Activated CD8-positive, alpha-beta memory T cell treated with anti-CD3 and anti-CD28 coated beads, Interleukin-2, amount 50 U/mL, for 24 hours (primary cell): ENCODE data around the gene TTLL9.

Experiments
- DNase-seq: peaks from one replicate; pipeline ENCODE4 v3.0.0-alpha.2; 2020; ENCODE audit errors: extremely low read depth

TTLL9 gene

DNA sequence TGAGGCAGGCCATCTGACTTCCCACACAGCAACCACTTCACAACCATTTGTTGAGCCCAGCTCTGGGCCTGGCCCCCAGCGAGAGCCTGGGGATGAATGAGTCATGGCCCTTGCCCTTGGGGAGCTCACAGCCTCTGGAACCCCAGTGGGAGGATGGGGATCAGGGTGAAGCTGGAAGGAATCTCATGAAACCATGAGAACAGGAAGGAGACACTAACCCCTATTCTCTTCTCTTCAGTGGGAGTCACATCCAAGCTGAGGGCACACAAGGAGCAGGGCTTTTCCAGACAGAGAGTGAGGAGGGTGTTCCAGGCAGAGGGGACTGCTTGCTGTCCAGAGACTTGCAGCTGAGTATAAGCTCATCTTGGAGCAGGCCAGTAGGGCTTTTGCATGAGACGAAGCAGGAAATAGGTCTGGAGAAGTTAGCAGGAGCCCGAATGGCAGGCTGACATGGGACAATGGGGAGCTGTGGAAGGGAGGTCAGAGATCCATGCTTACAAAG is 32.5 kb upstream of the TTLL9 start:
- DNase-seq, result no peak

DNA sequence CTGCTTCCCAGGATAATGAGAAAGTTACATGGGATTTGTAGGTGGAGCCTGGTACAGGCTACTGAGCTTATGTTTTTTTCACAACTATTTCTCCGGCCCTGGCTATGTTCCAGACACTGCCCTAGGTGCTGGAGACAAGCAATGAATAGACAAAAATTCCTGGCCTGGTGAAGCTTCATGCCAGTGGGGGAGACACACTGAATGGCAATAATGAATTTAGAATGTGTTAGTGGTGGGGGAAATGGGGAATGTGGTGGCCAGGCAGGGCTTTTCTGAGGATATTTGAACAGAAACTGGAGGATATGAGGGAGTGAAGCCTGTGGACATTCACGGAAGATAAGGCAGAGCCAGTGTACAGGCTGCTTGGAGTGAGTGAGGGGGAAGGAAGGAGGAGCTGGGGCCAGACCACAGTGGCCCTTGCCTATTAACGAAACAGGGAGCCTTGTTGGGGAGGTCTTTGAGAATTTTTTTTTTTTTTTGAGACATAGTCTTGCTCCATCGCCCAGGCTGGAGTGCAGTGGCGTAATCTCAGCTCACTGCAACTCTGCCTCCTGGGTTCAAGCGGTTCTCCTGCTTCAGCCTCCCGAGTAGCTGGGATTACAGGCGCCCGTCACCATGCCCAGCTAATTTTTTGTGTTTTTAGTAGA is 31.7 kb upstream of the TTLL9 start:
- DNase-seq, result no peak

DNA sequence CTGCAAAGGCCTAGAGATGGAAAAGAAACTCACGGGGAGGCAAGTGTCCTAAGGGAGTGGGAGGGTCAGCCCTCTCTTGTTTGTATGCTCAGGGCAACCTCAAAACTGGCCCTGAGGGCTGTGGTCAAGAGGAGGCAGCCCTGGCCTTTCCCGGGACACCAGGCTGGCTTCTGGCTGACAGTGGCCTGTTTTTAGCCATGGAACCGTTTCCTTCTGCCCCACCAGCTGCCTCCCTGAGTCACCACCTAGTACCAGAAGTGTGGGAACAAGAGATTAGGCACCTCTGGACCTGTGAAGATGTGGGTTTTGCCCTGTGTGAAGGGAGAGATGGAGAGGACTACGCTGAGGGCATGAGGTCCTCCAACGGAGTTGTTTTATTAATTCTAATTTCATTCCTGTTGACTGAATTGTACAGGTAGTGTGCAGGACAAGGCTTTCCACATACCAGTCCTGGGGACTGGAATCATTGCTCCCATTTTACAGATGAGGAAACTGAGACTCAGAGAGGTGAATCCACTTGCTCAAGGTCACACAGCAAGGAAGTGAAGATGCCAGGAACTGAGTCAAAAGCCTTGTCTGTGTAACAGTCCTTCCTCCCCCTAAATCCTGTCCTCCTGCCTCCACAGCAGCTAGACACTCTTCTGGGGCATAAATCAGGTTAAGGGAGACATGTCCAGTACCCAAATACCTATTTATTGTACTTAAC is 30.5 kb upstream of the TTLL9 start:
- no peak for DNase-seq

DNA sequence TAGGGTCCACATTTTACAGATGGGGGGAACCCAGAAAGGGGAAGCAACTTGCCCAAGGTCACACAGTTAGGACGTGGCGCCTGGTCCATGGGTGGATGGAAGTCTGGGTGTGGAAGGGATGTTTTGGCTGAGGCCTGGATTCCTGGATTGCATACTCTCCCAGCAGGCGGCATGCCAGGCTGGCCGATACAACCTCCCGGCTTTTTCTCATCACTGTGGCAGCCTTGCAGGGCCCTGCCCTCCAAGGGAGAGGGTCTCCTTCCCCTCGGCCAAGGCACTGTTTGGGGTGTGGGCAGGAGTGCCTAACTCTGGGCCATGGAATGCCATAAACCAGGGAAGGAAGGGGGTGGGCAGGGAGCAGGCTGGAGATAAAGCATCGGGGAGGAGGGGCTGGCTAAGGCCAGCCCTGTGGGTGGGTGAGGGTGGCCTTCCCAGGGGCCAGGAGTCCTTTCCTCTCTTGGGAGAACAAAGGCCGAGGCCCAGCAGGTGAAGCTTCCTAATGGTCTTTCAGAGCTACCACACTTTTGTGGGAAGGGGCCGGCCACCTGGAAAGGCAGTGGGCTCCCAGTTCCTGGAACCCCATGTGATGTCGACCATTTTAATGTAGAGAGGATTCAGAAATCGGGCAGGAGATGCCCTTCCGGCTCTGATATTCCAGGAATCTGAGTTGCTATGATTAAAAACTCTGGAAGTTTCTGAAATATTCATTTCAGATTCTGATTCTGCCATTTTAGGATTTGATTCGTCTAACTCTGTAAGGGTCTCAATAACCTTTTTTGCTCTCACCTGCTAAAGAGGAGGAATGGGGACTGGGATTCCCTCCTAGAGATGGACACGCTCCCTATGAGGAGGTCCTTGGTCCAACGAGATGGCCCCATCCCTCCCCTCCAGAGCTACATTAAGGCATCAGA is 29.3 kb upstream of the TTLL9 start:
- no peak for DNase-seq

DNA sequence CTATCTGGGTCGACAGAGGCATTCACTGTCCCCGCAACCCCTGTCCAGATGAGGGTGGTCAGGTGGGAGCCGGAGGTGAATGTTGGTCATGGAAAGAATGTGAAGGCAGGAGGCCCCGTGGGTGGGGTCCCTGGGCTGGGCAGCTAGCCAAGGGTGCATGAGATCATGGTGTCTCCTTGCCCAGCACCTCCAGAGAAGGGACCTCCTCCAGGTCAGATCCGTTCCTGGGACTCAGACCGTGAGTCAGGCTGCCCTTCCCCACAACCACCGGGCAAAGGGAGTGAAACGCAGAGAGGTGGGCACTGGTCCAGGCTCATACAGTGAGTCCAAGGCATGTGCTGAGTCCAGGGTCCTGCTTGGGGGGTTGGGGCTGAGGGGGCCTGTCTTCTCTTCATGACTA is 28.5 kb upstream of the TTLL9 start:
- no peak for DNase-seq

DNA sequence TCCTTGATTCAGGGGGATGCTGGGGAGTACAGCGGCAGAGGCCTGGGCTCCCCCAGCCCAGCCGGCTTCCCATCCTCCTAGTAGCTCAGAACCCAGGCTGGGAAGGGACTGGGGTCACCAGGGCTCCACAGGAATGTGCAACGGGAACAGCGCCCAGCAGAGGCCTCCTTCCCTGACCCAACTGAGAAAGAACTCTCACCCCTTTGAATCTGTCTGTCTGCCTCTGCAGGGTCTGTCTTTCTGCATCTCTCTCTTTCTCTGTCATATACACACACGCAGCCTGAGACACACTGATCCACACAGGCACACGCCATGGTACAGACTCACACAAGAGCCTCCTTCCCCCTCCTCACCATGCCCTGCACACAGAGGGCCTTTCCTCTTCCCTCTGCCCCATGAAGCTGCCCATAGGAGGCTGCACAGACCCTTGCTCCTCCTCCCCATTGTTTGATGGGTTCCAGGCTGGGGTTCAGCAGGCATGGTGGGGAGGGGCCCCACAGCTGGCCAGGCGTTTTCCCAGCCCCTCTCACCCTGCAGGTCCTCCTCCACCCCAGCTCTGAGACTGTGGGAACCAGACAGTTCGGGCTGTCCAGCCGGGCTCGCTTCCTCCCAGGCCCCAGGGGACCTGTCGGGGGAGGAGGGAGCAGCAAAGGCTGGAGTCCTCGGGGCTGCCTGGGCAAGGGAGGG is 27.8 kb upstream of the TTLL9 start:
- DNase-seq, result no peak

DNA sequence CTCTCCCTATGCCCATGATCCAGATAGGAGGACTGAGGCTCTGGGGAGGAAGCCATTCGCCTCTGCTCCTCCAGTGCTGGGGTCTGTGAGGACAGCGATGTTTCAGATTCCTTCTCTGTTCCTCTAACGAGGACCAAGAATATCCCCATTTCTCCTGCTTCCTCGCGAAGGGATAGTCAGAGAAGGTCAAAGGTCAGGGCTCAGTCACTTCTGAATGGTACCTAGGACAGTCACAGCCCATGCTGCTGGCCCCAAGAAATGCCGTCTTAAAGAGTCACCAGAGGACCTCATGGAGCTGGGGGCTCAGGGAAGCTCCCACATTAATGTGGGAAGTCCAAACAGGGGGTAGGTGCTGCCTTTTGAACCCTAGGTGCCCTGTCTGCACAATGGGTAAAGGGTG is 27.1 kb upstream of the TTLL9 start:
- no peak for DNase-seq

DNA sequence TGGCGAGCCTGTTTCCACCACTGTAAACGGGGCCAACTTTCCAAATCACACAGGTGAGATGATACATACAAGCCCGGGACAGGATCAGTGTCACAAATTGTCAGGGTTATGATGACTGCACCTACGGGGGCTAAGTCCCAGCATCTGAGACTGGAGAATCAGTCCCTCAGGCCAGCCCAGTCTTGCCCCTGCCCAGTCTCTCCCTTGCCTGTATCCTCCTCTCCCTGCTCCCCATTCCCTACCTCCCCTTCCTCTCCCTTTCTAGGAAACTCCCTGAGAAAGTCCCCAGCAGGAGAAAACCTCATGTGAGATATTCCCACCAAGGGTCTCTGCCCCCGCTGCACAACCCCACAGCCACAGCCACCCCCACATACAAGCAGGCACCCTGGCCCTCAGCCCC is 26.6 kb upstream of the TTLL9 start:
- DNase-seq, result no peak

DNA sequence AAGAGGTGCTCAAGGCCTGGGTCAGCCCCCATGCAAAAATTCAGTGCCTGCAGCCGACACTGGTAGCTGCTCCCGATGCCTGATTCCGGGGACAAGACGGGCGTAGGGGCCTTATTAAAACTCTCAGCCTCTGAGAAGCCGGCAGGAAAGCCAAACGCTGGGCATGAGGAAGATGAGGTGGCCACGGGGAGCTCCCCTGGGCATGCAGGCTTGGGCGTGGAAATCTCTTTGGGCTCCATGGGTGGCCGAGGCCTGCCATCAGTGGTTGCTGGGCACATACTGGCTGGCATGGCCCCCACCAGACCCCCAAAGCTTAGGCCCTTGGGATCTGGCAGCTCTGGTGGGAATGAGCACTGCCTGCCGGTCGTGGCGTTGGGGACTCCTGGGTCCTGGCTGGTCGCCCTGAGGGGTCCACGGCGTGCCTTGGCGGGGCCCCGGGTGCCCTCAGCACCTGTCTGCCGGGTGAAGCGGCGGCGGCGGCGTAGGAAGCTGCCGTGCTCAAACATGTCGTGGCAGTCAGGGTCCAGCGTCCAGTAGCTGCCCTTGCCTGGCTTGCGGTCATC is 25.6 kb upstream of the TTLL9 start:
- no peak for DNase-seq

DNA sequence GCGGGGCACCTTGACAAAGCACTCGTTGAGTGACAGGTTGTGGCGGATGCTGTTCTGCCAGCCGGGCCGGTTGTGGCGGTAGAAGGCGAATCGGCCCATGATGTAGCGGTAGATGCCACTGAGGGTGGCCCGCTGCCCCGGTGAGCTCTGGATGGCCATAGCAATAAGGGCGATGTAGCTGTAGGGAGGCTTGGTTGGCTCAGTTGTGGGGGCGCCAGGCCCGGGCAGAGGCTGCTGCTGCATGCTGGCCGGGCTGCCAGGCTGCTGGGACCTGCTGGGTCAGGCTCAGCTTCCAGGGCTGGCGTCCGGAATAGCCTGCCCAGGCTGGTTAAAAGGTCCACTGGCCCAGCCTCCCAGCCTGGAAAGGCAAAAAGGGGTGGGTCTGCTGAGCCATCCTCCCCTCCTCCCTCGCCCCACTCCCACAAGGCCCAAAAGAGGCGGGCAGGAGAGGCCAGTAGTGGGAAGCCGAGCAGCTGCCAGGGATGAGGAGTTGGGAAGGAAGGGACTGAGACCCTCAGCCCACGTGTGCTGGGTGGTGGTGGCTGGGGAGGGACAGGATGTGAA is 25.1 kb upstream of the TTLL9 start, which contains the start of gene FOXS1:
Gene FOXS1 (minus strand): TSS at position 305 of the 564 bp plus-strand sequence. CDS start 62 bp downstream, at position 243.
- no peak for DNase-seq

DNA sequence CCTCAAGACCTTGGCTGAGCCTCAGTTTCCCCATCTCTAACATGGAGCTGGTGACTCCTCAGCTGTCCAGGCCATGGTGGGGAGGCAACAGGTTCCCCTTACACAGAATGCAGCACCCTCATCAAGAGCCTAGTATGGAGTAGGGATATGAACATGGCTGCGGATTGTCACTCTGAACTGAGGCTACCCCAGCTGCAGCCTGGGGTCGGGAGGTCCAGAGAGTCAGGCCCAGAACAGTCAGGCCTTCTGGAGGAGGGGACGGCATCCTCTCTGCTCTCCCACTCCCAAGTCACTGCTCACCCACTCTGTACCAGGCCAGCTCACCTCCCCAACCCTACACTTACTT is 23.7 kb upstream of the TTLL9 start:
- DNase-seq, result no peak

DNA sequence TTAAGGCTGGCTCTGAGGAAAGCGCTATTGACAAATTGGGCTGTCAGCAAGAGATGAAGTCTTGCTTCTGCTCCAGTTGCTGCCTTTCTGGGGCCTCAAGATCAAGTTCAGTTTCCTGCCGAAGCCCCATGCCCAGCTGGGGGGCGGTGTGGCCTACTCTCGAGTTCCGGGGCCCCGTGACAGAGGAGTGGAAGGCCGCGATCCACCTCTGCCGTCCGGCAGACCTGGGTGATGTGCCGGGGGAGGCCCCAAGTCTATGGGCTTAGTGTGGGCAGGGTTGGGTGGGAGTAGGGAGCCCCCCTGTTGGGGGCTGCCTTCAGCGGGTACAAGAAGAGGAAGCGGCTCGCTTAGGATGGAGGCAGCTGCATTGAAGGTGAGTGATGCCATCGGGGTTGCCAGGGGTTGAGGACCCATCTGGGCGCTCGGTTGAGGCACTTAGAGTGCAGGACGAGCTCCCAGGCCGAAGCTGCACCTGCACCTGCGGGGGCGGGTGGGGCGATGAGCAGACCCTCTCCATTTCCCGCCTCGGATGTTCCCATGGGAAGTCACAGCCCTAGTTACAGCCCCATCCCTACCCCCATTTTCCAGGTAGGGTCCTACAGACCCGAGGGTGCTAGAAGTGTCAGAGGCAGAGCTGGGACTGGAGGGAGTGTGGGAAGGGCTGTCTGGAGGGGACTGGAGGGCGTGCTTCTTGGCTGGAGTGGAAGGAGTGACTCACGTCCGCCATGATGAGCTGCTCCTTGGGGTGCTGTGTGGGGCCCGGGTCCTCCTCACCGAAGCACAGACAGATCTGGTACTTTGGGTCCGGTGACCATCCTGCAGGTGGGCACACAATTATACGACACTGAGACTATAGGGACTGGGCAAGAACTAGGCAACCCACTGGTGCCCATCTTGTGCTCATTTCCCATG is 22.1 kb upstream of the TTLL9 start:
- DNase-seq, result no peak

DNA sequence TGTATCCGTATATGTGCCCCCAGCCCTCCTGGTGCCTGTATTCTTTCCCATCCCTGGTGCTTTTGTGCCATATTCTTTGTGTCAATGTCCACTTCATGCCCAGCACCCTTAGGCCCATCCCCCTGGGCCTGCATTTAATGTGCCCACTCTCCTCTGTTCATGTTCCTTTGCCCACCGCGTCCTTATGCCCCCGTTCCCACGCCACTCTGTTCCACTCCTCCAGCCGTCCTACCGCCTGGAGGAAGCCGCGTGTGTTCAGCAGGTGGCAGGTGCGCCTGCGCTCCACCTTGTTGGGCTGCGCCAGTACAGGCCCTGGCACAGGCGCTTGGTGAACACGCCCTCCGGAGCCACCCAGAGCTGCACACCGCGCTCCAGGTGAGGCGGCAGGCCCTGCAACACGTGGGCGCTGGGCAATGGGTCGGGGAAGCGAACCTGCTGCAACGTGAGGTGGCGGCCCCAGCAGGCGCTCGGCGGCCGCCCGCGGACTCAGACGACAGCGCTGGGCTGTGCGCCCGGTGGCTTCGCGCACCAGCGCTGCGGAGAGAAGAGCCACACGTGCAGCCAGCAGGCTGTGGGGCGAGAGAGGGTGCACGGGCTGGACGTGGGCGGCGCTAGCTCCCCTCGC is 21.0 kb upstream of the TTLL9 start:
- DNase-seq, result no peak

DNA sequence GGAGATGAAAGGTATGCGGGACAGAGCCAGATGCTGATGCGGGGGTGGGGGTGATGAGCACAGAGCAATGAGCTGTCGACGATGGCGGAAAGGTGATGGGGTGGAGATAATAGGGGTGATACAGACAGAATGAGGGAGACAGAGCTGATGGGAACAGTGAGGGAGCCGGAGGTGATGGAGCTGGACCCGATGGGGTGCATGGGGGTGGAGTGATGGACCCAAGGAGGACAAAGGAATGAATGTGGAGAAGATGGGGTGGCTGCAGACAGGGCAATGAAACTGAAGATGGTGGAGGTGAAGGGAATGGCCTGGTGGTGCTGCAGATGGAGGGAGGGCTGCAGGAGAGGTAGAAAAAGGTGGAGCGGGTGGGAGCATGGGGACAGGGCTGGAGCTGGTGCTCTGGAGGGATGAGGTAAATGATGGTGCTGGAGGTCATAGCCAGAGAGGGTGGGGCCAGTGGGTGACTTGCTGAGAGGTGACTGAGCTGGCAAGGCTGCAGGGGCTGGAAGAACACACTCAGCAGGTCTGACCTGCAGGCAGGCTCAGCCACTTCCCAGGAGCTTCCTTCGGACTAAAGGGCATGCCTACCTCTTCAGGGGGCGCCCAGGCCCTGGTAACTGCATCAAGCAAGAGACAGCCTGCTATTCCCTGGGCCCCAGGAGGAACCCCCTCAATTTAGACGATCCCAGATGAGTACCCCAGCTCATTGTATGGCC is 19.0 kb upstream of the TTLL9 start:
- no peak for DNase-seq

DNA sequence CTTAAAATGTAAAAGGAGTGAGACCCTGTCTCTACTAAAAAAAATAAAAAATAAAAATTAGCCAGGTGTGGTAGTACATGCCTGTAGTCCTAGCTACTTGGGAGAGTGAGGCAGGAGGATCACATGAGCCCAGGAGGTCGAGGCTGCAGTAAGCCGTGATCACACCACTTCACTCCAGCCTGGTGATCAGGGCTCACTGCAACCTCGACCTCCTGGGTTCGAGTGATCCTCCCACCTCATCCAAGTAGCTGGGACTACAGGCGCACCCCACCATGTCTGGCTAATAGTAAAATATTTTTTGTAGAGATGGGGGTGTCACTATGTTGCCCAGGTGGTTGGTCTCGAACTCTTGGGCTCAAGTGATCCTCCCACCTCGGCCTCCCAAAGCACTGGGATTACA is 17.0 kb upstream of the TTLL9 start:
- no peak for DNase-seq

DNA sequence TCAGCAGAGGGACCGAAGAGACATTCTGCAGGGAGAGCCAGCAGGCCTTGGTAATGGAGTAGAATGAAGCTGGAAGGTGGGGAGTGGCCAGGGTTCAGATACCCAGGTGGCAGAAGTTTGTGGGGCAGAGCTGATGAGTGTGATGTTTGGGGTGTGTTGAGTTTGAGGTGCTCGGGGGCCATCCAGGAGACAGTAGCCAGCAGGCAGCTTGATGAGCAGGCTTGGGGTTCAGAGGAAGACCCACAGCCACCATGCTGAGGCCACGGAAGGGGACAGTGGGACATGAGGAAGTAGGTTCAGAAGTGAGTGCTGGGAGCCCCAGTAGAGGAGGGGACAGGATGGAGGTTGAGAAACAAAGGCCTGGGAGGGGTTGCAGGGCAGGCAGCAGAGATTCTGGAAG is 13.9 kb upstream of the TTLL9 start:
- no peak for DNase-seq

DNA sequence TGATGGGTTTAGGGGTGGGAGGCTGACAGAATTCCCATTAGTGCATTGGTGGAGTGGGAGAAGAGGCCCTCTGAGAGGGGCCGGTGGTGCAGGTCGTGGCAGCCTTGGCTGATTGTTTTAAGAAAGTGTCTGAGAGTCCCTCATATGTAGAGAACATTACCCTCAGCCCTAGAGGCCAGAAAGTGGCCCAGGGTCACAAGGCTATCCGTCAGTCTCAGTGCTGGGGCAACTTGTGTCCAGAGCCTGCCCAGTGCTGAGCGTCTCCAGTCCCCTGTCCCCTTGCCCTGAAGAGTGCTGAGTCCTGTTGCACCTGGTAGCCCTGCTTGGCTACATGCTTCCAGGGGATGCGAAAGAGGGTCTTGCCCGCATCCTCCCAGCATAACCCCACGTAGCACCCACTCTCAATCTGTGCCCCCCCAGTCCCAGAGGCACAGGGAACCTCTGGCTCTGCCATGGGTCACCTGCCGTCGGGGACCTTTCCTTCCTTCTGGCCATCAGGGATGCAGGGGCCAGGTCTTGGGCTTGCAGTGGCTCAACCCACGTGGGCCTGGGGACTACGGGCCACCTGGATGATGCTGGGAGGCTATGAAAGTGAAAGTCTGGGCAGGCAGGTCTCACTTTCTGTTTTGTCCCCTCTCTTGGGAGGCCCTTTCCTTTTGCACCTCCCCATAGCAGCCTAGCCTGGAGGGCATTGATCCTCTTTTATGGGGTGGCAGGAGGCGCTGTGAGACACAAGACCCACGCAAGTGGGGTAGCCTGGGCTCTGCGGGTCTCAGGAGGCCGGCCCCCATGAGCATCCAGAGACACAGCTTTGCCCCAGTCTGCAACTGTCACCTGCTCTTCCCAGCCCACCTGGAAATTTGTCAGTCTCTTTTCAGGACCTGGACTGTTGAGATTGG is 12.3 kb upstream of the TTLL9 start:
- DNase-seq, result no peak

DNA sequence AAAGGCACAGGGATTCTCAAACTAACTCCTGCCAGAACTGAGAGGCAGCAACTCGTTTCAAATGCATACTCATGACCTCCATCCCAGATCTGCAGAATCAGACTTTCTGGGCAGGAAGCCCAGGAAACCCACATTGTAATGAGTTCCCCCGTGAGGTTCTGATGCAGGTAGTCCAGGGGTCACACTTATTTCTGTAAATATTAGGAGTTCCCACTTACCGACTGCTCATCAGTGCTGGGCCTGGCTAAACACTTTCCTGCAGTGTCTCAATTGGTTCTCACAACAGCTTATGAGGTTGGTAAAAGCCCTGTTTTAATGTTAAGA is 11.7 kb upstream of the TTLL9 start:
- DNase-seq, result no peak
